ENCODE results near the gene SLC13A1. TPM values are rescaled to one million over a fixed set of nuclear protein-coding genes. Genes with fewer than 3 reads are reported as not detected.

The SLC13A1 gene
- total RNA-seq, 1 experiment from 2014 or later, result 0.04 TPM

DNA sequence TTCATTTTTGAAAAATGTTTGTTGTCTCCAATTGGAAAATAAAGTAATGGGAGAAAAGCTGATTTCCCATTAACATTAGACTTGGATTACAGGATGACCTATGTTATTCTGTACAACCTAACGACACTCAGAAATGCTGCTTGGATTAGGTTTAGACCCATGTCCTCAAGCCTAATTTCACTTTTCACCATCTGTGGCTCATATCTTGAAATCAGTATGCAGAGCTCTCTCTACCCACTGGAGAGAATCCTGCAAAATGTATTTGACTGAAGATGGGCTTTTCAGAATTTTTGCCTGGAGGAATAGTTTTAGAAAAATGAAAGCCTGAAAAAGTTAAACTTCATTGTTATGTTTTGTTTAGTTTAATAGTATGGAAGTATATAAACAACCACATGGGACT is 63.8 kb downstream of the SLC13A1 start (continued):
- TF ChIP-seq, protein P1, sequence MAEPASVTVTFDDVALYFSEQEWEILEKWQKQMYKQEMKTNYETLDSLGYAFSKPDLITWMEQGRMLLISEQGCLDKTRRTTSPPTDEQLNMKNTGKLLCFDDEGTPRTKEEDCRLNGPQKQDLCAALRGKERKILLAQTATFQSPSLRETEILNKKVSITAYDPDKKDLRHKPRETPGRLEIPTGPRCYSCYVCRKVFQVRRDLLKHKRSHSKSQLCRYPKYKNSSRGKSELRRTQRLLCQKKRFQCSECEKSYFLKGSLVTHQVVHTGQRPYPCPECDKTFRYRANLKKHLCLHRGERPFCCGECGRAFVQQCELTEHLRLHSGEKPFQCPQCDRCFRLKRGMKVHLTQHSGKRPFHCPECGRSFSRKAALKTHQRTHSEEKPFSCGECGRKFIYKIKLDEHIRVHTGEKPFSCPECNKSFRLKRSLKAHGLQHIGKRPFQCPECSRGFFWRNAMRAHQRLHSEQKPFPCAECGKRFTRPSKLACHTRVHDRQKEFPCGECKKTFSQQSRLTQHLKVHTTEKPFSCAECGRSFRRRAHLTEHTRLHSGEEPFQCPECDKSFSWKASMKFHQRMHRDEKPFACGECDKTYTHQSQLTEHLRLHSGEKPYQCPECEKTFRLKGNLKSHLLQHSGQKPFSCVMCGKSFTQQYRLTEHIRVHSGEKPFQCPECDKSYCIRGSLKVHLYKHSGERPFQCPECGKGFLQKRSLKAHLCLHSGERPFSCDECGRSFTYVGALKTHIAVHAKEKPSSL (CRISPR knock-in tag; conservative IDR thresholded peaks at IDR 0.05), result no peak

DNA sequence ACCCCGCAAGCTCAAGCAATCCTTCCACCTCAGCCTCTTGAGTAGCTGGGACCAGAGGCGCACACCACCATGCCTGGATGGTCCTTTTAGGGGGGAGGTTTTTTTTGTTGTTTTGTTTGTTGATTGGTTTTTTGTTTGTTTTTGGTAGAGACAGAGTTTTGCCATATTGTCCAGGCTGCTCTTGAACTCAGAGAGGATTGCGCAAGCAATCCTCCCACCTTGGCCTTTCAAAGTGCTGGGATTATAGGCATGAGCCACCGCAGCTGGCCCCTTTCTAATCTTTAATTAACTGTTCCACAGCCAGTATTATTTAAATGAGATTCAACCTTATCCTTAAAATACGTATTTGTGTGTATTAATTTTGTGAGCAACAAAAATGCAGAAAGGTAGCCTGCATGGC is 65.8 kb downstream of the SLC13A1 start:
- Mint-ChIP-seq H3K4me1 (no peaks in the 10 kb centered on the region), H3K27ac (no peak overlapping the region), H3K4me3 (no peak overlapping the region), H3K36me3 (no peaks in the 10 kb centered on the region), H3K9me3 (no peaks in the 10 kb centered on the region), H3K27me3 (ENCODE audit: low read depth) (no peaks in the 10 kb centered on the region)
- TF ChIP-seq, protein P2, sequence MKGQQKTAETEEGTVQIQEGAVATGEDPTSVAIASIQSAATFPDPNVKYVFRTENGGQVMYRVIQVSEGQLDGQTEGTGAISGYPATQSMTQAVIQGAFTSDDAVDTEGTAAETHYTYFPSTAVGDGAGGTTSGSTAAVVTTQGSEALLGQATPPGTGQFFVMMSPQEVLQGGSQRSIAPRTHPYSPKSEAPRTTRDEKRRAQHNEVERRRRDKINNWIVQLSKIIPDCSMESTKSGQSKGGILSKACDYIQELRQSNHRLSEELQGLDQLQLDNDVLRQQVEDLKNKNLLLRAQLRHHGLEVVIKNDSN (CRISPR knock-in tag; IDR thresholded peaks at IDR 0.05), result no peak
- TF ChIP-seq, protein P3, sequence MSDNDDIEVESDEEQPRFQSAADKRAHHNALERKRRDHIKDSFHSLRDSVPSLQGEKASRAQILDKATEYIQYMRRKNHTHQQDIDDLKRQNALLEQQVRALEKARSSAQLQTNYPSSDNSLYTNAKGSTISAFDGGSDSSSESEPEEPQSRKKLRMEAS (CRISPR knock-in tag; IDR thresholded peaks at IDR 0.05), result no peak
- no peak for TF ChIP-seq GRHL2 (CRISPR knock-in tag; IDR thresholded peaks at IDR 0.05; ENCODE audit: insufficient replicate concordance, severe bottlenecking)
- DNase-seq (ENCODE audit: low spot score), result no peak
- ATAC-seq, result no peak
- ChIA-PET POLR2A (interaction anchor here (0.6 kb wide), 1 partner anchor 373 kb away, joined by 5 read pairs; no protein-coding TSS in a partner anchor), CTCF (interaction anchor here (1.2 kb wide), 1 partner anchor 21 kb away, joined by 5 read pairs; no protein-coding TSS in a partner anchor)

DNA sequence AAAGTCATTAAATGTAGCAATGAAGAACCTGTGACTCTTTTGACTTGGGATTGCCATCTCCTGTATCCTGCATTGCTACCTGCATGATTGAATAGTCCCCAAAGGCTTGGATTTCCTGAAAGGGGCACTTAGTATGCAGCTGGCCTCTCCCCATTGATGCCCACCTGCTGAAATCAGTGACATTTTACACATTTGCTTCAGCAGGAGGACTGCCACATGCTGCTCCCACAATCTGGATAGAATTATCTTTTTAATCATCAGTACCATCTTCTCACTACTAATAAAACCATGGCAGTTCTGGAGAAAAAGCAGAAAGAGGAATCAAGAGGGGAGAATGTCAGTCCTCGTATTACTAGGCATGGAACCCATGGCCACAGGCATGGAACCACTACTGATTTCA is 67.8 kb downstream of the SLC13A1 start:
- no peaks in the 10 kb centered on the region for H3K4me1 Mint-ChIP-seq
- ChIA-PET POLR2A (no interaction called here), CTCF (interaction anchor here (1.0 kb wide), 1 partner anchor 61 kb away, joined by 5 read pairs; no protein-coding TSS in a partner anchor)
- H3K27me3 Mint-ChIP-seq (ENCODE audit: low read depth), result no peaks in the 10 kb centered on the region
- TF ChIP-seq TEAD4 (CRISPR knock-in tag; IDR thresholded peaks at IDR 0.05) (no peak), SMAD4 (CRISPR knock-in tag; IDR thresholded peaks at IDR 0.05) (no peak), ZNF219 (CRISPR knock-in tag; IDR thresholded peaks at IDR 0.05; ENCODE audit: borderline replicate concordance) (no peak), ELF4 (CRISPR knock-in tag; IDR thresholded peaks at IDR 0.05; ENCODE audit: low read depth) (no peak), ZNF396 (CRISPR knock-in tag; IDR thresholded peaks at IDR 0.05; ENCODE audit: borderline replicate concordance) (no peak), RELA (CRISPR knock-in tag; IDR thresholded peaks at IDR 0.05; ENCODE audit: borderline replicate concordance) (no peak)
- TF ChIP-seq, protein P4, sequence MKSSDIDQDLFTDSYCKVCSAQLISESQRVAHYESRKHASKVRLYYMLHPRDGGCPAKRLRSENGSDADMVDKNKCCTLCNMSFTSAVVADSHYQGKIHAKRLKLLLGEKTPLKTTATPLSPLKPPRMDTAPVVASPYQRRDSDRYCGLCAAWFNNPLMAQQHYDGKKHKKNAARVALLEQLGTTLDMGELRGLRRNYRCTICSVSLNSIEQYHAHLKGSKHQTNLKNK (CRISPR knock-in tag; IDR thresholded peaks at IDR 0.05), result no peak
- TF ChIP-seq, protein P5, sequence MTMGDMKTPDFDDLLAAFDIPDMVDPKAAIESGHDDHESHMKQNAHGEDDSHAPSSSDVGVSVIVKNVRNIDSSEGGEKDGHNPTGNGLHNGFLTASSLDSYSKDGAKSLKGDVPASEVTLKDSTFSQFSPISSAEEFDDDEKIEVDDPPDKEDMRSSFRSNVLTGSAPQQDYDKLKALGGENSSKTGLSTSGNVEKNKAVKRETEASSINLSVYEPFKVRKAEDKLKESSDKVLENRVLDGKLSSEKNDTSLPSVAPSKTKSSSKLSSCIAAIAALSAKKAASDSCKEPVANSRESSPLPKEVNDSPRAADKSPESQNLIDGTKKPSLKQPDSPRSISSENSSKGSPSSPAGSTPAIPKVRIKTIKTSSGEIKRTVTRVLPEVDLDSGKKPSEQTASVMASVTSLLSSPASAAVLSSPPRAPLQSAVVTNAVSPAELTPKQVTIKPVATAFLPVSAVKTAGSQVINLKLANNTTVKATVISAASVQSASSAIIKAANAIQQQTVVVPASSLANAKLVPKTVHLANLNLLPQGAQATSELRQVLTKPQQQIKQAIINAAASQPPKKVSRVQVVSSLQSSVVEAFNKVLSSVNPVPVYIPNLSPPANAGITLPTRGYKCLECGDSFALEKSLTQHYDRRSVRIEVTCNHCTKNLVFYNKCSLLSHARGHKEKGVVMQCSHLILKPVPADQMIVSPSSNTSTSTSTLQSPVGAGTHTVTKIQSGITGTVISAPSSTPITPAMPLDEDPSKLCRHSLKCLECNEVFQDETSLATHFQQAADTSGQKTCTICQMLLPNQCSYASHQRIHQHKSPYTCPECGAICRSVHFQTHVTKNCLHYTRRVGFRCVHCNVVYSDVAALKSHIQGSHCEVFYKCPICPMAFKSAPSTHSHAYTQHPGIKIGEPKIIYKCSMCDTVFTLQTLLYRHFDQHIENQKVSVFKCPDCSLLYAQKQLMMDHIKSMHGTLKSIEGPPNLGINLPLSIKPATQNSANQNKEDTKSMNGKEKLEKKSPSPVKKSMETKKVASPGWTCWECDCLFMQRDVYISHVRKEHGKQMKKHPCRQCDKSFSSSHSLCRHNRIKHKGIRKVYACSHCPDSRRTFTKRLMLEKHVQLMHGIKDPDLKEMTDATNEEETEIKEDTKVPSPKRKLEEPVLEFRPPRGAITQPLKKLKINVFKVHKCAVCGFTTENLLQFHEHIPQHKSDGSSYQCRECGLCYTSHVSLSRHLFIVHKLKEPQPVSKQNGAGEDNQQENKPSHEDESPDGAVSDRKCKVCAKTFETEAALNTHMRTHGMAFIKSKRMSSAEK (CRISPR knock-in tag; IDR thresholded peaks at IDR 0.05; ENCODE audit: borderline replicate concordance), result no peak
- TF ChIP-seq, protein P6, sequence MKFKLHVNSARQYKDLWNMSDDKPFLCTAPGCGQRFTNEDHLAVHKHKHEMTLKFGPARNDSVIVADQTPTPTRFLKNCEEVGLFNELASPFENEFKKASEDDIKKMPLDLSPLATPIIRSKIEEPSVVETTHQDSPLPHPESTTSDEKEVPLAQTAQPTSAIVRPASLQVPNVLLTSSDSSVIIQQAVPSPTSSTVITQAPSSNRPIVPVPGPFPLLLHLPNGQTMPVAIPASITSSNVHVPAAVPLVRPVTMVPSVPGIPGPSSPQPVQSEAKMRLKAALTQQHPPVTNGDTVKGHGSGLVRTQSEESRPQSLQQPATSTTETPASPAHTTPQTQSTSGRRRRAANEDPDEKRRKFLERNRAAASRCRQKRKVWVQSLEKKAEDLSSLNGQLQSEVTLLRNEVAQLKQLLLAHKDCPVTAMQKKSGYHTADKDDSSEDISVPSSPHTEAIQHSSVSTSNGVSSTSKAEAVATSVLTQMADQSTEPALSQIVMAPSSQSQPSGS (CRISPR knock-in tag; IDR thresholded peaks at IDR 0.05; ENCODE audit: borderline replicate concordance, low read depth), result no peak
- TF ChIP-seq, protein P7, sequence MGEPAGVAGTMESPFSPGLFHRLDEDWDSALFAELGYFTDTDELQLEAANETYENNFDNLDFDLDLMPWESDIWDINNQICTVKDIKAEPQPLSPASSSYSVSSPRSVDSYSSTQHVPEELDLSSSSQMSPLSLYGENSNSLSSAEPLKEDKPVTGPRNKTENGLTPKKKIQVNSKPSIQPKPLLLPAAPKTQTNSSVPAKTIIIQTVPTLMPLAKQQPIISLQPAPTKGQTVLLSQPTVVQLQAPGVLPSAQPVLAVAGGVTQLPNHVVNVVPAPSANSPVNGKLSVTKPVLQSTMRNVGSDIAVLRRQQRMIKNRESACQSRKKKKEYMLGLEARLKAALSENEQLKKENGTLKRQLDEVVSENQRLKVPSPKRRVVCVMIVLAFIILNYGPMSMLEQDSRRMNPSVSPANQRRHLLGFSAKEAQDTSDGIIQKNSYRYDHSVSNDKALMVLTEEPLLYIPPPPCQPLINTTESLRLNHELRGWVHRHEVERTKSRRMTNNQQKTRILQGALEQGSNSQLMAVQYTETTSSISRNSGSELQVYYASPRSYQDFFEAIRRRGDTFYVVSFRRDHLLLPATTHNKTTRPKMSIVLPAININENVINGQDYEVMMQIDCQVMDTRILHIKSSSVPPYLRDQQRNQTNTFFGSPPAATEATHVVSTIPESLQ (CRISPR knock-in tag; IDR thresholded peaks at IDR 0.05), result no peak
- DNase-seq (ENCODE audit: low spot score), result no peak
- H3K27ac Mint-ChIP-seq, result no peak overlapping the region
- H3K9me3 Mint-ChIP-seq, result no peaks in the 10 kb centered on the region
- no peak for ATAC-seq
- H3K36me3 Mint-ChIP-seq, result no peaks in the 10 kb centered on the region
- no peak overlapping the region for H3K4me3 Mint-ChIP-seq
